Hippocampal formation (tissue), 2 donors: Measurements from ENCODE around the gene AGBL1.
"Not testable (repeated sequence)": the region's sequence is repeated elsewhere in the genome, so short reads cannot be mapped to it uniquely, and the experiment has no call there.

Experiments
- DNase-seq, 2 donors: peaks; one replicate each; lab custom pipeline; 2025; lab: John Stamatoyannopoulos, UW

The AGBL1 gene

DNA sequence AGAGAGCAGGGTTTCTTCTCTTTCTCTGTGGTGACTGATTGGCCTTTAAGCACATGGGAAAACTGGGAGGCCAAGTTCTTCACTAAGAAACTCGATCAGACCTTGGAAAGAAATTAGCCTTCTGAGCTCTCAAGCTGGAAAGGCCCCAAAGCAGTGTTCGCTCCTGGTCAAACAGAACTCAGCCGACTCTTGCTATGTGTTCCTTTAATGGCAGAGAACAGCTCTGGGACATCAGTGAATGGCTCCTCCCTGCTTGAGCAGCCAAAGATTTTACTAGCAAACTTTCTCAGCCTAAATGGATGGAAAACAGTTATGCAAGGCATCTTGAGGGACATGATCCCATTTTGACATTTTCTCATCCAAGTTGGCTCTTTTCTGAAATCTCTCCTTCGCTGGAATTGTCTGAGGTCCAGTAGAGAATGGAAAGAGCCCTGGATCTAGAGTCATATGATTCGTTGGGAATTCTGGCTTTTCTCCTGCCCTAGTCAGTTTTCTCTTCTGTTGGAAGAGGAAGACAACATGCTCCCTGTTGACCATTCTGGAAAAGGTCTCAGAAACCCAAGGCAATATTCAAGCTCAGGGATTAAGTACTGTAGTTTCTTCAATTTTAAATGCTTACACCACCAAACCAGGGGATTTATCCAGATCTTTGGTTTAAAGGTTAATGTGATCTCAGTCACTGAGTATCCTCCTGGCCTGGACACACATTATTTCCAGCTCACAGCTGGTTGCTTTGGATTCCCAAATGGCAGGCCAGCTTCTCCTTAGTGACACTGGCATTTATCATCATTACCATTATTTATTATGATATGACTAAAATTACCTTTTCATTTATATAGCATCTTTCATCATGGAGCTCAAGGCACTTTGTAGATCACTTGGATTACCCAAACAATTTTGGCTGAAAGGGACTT is 319.6 kb downstream of the AGBL1 start:
- no peak for DNase-seq

GRCh38 chr15:86403221-86403620 is 323.6 kb downstream of the AGBL1 start:
- no peak for DNase-seq

GRCh38 chr15:86403914-86404583 is 324.4 kb downstream of the AGBL1 start:
- no peak for DNase-seq

GRCh38 chr15:86408261-86408660 is 328.6 kb downstream of the AGBL1 start:
- DNase-seq = no peak

GRCh38 chr15:86411916-86412315 is 332.2 kb downstream of the AGBL1 start:
- no peak for DNase-seq

- no peak for DNase-seq
Measured at GRCh38 chr15:86413191-86413590, 333.5 kb downstream of the AGBL1 start.

GRCh38 chr15:86425746-86426145 is 346.1 kb downstream of the AGBL1 start:
- DNase-seq = no peak

- no peak for DNase-seq
Measured at GRCh38 chr15:86432861-86433260, 353.2 kb downstream of the AGBL1 start.

- DNase-seq = no peak
Measured at GRCh38 chr15:86433983-86434382, 354.3 kb downstream of the AGBL1 start.

DNA sequence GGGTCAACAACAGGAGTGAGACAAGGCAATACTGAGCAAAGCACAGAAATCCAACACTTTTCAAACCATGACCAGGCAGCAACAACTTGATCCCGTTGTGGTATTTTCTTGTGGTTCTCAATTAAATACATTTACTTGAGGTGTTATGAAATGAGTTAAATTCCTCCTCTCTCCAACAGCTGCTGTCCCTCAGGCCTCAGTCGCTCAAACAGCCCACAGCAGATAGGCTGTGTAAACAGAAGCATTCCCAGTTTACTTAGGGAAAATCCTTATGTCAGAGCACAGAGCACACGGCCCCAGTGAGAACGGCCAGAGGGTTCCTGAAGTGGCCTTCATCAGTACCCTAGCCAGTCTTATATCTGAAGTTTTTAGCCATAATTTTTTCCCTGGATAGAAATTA is 359.9 kb downstream of the AGBL1 start:
- DNase-seq = no peak

DNA sequence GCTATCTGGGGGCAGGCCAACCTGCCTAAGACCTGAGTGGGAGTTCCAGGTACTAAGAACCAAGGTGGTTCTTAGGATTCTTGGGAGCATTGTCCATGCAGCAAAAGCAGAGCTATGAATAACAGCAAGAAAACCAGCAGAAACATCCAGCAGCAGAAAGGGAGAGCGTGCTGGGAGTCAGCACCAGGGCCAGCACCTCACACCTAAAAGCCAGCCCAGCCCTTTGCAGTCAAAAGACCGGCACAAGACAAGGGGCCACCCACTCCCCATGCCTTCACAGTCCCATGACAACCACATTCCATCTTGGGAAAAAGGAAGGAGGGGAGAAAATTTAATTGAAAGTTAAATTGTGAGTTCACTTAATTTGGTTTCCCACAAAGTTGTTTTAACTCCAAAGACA is 364.9 kb downstream of the AGBL1 start:
- no peak for DNase-seq

- no peak for DNase-seq
Measured at GRCh38 chr15:86445579-86446252, 366.0 kb downstream of the AGBL1 start.

GRCh38 chr15:86446253-86446640 is 366.6 kb downstream of the AGBL1 start:
- DNase-seq = no peak

GRCh38 chr15:86465470-86466039 is 385.9 kb downstream of the AGBL1 start:
- not testable (repeated sequence) for DNase-seq

DNA sequence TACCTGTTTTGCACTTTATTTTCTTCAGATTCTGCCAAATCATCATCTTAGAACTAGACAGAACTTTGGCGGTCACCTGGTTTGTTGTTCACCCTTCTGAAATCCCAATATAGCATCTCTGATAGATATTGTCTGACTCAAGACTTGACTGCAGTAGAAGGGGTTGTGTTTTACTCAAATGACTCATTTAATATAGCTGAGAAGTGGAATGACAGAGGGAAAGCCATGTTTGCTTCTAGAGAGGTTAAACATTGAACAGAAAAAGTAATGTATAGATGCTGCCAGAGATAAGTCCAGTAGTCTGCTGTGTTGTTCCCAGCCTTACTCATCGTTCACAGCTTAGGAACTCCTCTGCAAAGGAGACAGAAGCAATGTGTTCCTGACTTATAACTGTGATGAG is 402.0 kb downstream of the AGBL1 start:
- no peak for DNase-seq

GRCh38 chr15:86483936-86484335 is 404.3 kb downstream of the AGBL1 start:
- DNase-seq = no peak

DNA sequence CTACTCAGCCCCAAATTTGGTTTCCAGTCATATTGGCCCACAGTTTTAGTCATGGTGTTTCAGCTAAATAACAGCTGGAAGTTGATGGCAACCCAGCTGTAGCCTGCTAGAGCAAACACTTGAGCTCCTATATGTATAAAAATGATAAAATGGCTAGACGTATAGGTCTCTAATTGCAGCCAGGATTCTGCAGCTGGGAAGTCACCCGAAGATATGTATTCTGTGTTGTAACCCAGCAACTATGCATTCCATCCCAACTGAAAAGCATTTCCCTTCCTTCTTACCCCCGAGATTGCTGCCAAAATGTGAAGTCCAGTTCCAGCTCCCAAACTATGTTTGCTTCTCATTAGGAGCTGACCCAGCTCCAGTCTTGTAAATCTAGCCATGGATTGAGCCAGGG is 408.4 kb downstream of the AGBL1 start:
- DNase-seq = no peak

DNA sequence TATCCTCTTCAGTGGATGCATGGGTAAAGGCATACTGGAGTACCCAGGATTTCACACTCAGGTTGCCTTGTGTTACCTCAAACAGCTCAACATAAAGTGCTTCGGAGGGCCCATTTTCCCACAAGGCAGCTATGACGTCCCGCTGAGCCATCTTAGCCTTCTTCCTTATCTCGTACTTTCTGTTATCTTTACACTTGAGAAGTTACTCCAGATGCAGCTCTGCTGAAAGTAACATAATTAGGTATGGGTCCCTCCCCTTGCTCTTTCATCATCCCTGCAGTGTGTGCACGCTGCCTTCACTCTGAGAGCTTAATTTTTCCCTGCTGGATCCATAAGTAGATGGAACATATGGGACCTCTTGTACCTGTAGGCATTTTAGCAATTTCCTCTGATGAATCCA is 410.3 kb downstream of the AGBL1 start:
- DNase-seq = no peak

GRCh38 chr15:86491118-86491517 is 411.4 kb downstream of the AGBL1 start:
- DNase-seq = no peak

- DNase-seq = no peak
Measured at GRCh38 chr15:86493884-86494283, 414.2 kb downstream of the AGBL1 start.

DNA sequence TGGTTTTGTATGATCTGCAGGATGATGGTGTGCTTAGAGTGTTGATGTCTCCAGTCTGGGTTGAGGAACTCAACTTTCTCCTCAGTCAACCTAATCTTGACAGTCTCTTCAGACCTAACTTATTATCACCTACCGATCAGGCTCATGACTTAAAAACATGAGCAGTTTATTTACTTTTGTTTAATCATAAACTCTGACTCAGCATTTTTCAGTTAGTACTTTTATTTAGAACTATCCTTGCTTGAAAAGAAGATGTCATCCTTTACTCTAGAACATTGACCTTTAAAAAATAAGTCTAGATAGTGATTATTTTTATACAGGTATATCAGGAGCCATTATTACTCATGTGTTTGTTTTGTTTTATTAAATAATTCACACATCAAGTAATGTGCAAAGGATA is 414.8 kb downstream of the AGBL1 start:
- no peak for DNase-seq

DNA sequence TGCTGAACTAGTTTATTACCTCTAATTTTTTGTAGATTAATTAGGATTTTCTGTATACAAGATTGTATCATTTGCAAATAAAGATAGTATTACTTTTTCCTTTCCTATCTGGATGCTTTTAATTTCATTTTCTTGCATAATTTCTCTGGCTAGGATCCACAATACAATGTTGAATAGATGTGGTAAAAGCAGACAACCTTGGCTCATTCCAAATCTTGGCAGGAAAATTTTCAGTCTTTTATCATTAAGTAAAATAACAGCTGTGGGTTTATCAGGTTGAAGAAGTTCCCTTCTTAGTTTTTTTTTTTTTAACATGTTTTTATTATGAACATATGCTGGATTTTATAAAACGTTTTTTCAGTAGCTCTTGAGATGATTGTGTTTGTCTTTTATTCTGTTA is 422.6 kb downstream of the AGBL1 start:
- no peak for DNase-seq
